Right ventricle myocardium superior (tissue), 1 donor: ENCODE measurements around the gene FGD2. TPM values are rescaled to one million over a fixed set of nuclear protein-coding genes. Genes with fewer than 3 reads are reported as not detected.

Source experiments
- ATAC-seq: fragments of 200-7000 bp; cut with Tn5 transposase; one replicate; pipeline ENCODE4 v1.9.1; 2020; ENCODE audit warnings: mild to moderate bottlenecking; ENCODE audit not compliant: poor library complexity
- DNase-seq: peaks from one replicate; pipeline ENCODE4 v3.0.0-alpha.2; 2020
- intact Hi-C: fragments of 100-400 bp; cut with DNase I; formaldehyde crosslinking; loops from one replicate; pipeline ENCODE4 v1.11.2; 2022
- long read RNA-seq: library from polyadenylated mRNA; unstranded; transcript quantifications from one replicate; pipeline ENCODE4 v2.0.0, GENCODE V29; 2021
- total RNA-seq: library from RNA; stranded (reverse); fragmentation: NEBNext Ultra II Directional; extraction: Animal tissue kit (Norgen Biotek cat#: 25700); gene quantifications from one replicate; pipeline ENCODE4 v1.2.1, GENCODE V29; 2021
- donor health status: DM: no; HTN: yes; CAD: no; lungs with severe emphysema.

Gene FGD2
- 5.7 TPM for total RNA-seq
- long read RNA-seq, partial matches to known transcripts: 0 of 4 reads
- long read RNA-seq, other reads (novel, unspliced or antisense): 0 of 4 reads

- DNase-seq: peak; percentile 61
- intact Hi-C loops: no loop called here
- ATAC-seq: peak; percentile 19
These were observed at the start of gene FGD2 for GRCh38 chr6:37005061-37005810. Gene FGD2 (plus strand): TSS chr6:37005655. CDS start chr6:37005818, 163 bp downstream.

GRCh38 chr6:36955671-36956445, 49.6 kb upstream of the FGD2 start:
- DNase-seq: no peak
- ATAC-seq: no peak
- intact Hi-C loops: no loop called here

- ATAC-seq (no peak), DNase-seq (no peak)
These were observed 49.0 kb upstream of the FGD2 start for GRCh38 chr6:36956446-36956820.

GRCh38 chr6:36957773-36958271, 47.6 kb upstream of the FGD2 start:
- DNase-seq: no peak
- intact Hi-C loops: no loop called here
- peak; percentile 26 for ATAC-seq

More at GRCh38 chr6:36956446-36956820, 49.0 kb upstream of the FGD2 start:
- intact Hi-C loops: no loop called here

- intact Hi-C loops: no loop called here
These were observed 46.5 kb upstream of the FGD2 start for GRCh38 chr6:36958775-36959554.

GRCh38 chr6:36959555-36960250, 45.8 kb upstream of the FGD2 start:
- intact Hi-C loops: no loop called here
- DNase-seq (no peak), ATAC-seq (no peak)

More at GRCh38 chr6:36958775-36959554, 46.5 kb upstream of the FGD2 start:
- ATAC-seq (no peak), DNase-seq (no peak)

GRCh38 chr6:36961441-36962435, 43.7 kb upstream of the FGD2 start:
- intact Hi-C loops: no loop called here
- DNase-seq: no peak
- no peak for ATAC-seq

GRCh38 chr6:36962874-36963273, 42.6 kb upstream of the FGD2 start:
- intact Hi-C loops: no loop called here
- peak; percentile 85 for DNase-seq
- ATAC-seq: peak; percentile 19

- DNase-seq (peak; percentile 75), ATAC-seq (peak; percentile 34)
- intact Hi-C loops: no loop called here
These were observed 41.8 kb upstream of the FGD2 start for GRCh38 chr6:36963451-36964290.

- no peak for ATAC-seq
- DNase-seq: no peak
- intact Hi-C loops: no loop called here
These were observed 41.1 kb upstream of the FGD2 start for GRCh38 chr6:36964349-36964748.

- ATAC-seq: no peak
- DNase-seq: no peak
- intact Hi-C loops: no loop called here
These were observed 40.5 kb upstream of the FGD2 start for GRCh38 chr6:36964908-36965307.

GRCh38 chr6:36967301-36967700, 38.2 kb upstream of the FGD2 start:
- ATAC-seq (peak; percentile 32), DNase-seq (peak; percentile 38)
- intact Hi-C loops: no loop called here

- ATAC-seq: no peak
- peak; percentile 17 for DNase-seq
- intact Hi-C loops: no loop called here
These were observed 37.7 kb upstream of the FGD2 start for GRCh38 chr6:36967757-36968156.

GRCh38 chr6:36968266-36968977, 37.0 kb upstream of the FGD2 start:
- intact Hi-C loops: no loop called here
- peak; percentile 13 for ATAC-seq
- peak; percentile 73 for DNase-seq

GRCh38 chr6:36969240-36969691, 36.2 kb upstream of the FGD2 start:
- DNase-seq (peak; percentile 74), ATAC-seq (peak; percentile 36)
- intact Hi-C loops: no loop called here
